Coronary artery (tissue), 2 donors: ENCODE results near the gene SPTBN5.

Source experiments
- DNase-seq: peaks from one replicate; pipeline ENCODE4 v3.0.0-alpha.2; 2017; ENCODE audit warnings: low spot score
- H3K27ac ChIP-seq, 2 donors: fragments of 200-600 bp; sonication (generic); one replicate each; pipeline ENCODE4 v1.5.1; 2016 to 2019
- H3K4me3 ChIP-seq: fragments of 200-600 bp; sonication (generic); 2 replicates; pipeline ENCODE4 v1.5.1; 2016; ENCODE audit warnings: mild to moderate bottlenecking, moderate library complexity
- CTCF ChIP-seq: fragments of 200-600 bp; sonication (generic); IDR thresholded peaks from one replicate; pipeline ENCODE4 v1.5.1; 2019; ENCODE audit warnings: antibody characterized with exemption

Gene SPTBN5

DNA sequence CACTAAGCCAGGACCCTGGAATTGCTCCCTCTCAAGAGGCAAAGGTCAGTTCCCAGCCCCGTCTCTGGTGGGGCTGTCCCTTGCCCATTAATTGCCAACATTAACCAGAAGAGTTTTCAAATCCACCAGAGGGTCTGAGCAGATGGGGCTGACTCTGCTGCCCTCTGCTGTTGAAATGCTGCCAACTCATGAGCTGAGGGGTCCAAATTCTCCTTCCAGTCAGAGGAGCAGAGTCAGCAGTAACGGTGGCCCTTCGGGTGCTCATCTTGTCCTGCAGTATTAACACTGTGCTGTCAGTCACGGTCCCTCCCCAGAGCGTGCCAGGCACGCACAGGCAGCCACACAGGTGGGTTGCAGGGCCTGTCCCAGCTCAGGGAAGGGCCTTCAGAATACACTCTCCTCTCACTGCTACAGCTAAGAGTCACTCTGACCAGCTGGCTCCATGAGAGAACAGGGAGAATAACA, 10.7 kb upstream of the SPTBN5 start:
- Histone ChIP-seq H3K4me3 (no peak overlapping the region), H3K27ac (no peak overlapping the region)
- DNase-seq: no peak
- peak; percentile 55 for TF ChIP-seq CTCF

DNA sequence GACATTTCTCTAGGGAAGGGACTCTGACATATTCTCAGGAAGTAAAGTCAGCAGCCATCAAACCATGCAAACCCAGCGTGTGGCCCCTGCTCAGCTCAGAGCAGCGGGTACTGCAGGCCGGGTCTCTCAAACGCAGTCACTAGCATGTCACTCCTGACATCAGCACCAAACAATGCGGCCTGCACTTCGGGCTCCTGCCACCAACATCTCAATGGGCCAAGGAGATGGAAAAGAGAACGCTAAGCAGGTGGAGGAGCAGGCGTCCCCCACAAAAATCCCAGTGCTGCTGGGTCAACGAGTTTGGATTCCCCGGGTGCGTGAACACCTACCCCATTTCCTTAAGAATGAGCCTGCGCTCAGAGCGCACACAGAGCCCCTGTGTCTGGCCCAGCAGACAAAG, 9.9 kb upstream of the SPTBN5 start:
- no peak for DNase-seq
- Histone ChIP-seq H3K27ac (peak overlapping the region in 1 of 2 donors; percentile 24), H3K4me3 (no peak overlapping the region)
- TF ChIP-seq CTCF: no peak

DNA sequence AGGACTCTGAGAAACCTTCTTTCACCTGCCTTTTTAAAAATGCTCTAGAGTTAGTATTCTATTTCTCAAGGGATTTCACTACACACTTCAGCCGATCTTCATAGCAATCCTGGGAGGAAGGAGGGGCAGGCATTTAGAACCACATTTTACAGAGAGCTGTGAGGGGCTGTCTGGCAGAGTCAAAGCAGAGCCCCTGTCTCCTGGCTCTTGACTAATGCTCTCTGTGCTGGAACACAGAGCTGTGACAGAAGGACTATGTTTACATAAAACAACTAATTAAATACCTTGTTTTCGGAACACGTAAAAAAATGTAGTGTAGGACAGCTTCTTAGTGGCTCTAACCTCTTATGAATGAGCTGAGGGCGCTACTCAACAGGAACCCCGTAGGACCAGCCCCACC, 7.6 kb upstream of the SPTBN5 start:
- no peak overlapping the region for H3K4me3 ChIP-seq
- no peak overlapping the region for H3K27ac ChIP-seq
- DNase-seq: no peak
- TF ChIP-seq CTCF: no peak

DNA sequence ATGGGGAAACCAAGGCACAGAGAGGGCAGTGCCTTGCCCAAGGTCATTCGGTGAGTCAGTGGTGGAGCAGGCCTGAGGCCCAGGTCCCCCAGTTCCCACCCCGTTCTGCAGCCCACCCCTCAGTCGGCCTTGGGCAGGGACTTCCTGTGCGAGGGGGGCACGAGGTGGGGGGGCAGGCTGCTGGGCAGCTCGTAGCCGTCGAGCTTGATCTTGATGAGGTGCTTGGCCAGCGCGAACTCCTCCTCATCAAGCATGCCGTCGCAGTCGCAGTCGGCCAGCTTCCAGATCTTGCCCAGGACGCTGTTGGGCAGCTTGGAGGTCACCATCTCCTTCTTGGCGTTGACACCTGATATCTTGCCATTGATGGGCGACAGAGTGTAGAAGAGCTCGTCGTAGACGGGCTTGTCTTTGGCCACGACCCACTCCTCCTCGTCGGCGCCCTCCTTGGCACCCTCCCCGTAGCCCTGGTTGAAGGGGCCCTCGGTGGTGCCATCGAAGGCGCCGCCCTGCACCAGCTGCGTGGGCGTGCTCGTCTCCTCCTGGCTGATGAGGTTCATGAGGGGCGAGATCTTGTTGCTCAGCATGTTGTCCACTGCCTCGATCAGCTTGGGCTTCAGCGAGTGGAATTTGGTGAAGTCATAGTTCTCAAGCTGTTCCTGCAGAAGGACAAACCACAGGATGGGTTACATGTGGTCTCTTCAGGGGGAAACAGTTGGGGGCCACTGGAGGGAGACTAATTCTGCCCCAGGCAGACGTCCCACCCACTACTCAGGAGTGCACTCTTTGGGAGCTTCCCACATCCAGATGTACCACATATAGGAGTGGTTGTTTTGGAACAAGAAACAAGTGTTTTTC, 6.9 kb upstream of the SPTBN5 start:
- no peak for DNase-seq

DNA sequence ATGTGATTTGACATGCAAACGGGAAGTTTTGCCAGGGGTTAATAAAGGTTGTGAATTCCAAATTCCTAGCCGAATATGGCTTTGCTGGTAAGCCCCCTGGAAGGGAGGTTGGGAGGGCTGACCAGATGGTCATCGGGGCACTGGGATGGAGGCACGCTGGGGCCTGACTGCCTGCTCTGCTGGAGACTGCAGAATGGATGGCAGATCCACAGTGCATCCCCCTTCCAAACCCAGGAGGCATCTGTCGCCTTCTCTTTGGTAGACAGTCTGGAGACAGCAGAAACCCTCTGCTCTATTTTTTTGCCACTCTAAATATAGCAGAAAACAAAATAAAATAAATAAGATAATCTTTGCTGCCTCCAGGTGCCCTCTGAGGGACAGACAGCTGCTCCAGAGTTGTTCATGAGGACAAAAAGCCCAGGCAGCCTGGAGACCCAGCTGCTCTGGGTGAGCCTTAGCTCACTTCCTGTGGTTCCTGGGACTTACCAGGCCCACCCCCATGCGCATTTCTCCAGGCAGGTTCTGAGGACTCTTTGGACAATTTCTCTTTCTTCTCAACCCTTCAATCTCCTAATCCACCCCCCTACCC, 6.1 kb upstream of the SPTBN5 start:
- H3K27ac ChIP-seq: no peak overlapping the region
- no peak for TF ChIP-seq CTCF
- no peak for DNase-seq
- no peak overlapping the region for H3K4me3 ChIP-seq

More for the DNA sequence above, 6.9 kb upstream of the SPTBN5 start:
- Histone ChIP-seq H3K4me3 (no peak overlapping the region), H3K27ac (no peak overlapping the region)
- TF ChIP-seq CTCF: no peak

DNA sequence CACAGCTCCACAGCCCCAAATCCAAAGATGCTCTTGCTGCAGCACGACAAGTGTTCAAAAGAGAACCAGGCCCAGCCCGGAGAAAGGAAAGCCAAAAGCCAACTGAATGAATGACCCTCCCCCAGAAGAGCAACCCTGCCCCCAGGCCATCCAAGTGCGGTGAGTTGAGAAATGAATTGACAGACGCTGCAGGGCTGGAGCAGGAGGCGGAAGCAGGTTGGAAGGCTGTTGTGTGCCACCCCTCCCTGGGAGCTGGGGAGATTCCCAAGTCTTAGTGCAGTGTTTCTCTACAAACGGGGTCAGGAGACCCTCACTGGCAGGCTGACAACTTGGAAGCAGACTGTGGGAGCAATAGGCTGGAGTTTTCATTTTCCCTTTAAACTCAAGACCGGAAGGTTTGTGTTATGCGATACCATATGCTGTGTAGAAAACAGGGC, 3.5 kb upstream of the SPTBN5 start:
- DNase-seq: no peak
- no peak for TF ChIP-seq CTCF
- Histone ChIP-seq H3K4me3 (no peak overlapping the region), H3K27ac (no peak overlapping the region)

DNA sequence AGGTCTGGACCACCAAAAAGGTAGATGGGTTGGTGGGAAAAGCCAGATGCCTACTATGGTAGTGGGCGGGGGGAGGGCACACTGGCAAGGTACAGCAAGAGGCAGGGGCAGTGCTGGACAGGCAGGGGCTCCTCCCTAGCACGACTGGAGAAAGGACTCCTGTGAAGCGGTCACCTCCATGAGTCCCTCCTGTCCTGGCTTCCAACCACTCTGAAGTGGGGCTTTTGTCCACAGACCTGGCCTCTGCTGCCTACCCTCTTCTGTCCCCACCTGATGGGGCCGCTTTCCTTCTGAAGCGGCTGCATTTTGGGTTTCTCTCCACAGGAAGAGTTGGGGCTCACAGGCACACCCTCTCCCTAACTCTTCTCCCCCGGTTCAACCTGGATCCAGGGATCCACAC, 2.7 kb upstream of the SPTBN5 start:
- H3K27ac ChIP-seq: no peak overlapping the region
- no peak for DNase-seq

More for the DNA sequence above, 2.7 kb upstream of the SPTBN5 start:
- TF ChIP-seq CTCF: no peak
- no peak overlapping the region for H3K4me3 ChIP-seq
